Mucosa of stomach (tissue), 1 donor: ENCODE results near the gene APBB2.
"Not testable (repeated sequence)": the region's sequence is repeated elsewhere in the genome, so short reads cannot be mapped to it uniquely, and the experiment has no call there.

Experiments
- H3K27me3 ChIP-seq: one replicate; pipeline ENCODE4 v1.7.0; 2013; ENCODE audit warnings: mild to moderate bottlenecking, low read length; ENCODE audit not compliant: control insufficient read depth, insufficient read depth
- H3K36me3 ChIP-seq: one replicate; pipeline ENCODE4 v1.7.0; 2013; ENCODE audit warnings: low read length; ENCODE audit not compliant: control insufficient read depth, insufficient read depth
- H3K4me1 ChIP-seq: one replicate; pipeline ENCODE4 v1.7.0; 2013; ENCODE audit warnings: mild to moderate bottlenecking, low read length; ENCODE audit not compliant: control insufficient read depth, insufficient read depth
- H3K4me3 ChIP-seq: one replicate; pipeline ENCODE4 v1.7.0; 2013; ENCODE audit warnings: low read length
- H3K9ac ChIP-seq: one replicate; pipeline ENCODE4 v1.7.0; 2013; ENCODE audit warnings: mild to moderate bottlenecking, low read length, moderate library complexity
- H3K9me3 ChIP-seq: one replicate; pipeline ENCODE4 v1.7.0; 2013; ENCODE audit warnings: mild to moderate bottlenecking, low read length, moderate library complexity; ENCODE audit not compliant: control insufficient read depth
- donor health status: Pancreatic carcinoma.

Gene APBB2

DNA sequence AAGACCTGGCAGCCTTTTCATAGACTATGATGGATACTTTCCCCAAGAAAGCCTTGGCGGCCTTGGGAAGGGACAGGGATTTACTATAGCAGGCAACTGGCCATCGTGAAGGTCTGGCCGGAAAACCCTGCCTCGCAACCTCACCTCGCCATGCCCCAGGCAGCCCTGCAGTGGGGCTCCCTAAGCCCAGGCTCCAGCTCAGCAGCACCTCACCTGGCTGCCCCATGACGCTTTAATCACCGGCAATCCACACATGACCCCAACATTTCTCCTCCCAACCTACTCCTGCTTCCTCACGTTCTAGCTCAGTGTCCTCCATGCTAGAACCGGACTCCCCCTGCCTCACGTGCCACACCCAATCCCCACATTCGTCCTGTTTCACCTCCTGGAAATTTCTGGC is 382.2 kb downstream of the APBB2 start:
- Histone ChIP-seq H3K36me3 (peaks cover 5% of the 10 kb centered on the region), H3K9me3 (no peaks in the 10 kb centered on the region), H3K4me3 (no peak overlapping the region), H3K27me3 (no peaks in the 10 kb centered on the region), H3K4me1 (no peaks in the 10 kb centered on the region), H3K9ac (no peak overlapping the region)

DNA sequence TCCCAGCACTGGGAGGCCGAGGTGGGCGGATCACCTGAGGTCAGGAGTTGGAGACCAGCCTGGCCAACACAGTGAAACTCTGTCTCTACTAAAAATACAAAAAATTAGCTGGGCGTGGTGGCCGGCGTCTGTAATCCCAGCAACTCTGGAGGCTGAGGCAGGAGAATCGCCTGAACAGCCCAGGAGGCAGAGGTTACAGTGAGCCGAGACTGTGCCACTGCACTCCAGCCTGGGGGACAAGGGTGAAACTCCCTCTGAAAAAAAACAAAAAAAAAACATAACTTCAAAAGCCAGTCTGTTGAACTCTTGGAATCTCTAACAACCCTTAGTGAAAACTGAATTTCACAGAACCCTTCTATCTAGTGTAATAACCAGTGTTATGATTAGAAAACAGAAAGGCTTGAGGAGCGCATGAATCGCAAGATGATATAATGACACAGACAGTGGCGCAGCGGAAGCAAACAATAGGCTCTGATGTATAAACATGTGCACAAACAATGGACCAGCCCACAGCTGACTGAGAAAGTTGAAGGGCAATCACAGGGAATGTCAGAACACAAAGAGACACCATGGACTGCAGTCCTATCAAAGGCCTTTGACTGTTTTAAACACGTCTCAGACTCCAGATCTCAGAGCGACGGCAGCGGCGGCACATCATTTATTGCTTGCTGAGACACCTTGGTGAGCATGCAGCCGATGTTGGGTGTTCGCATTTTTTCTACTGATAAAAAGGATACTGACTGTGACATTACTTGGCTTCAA is 383.0 kb downstream of the APBB2 start:
- no peaks in the 10 kb centered on the region for H3K27me3 ChIP-seq
- no peak overlapping the region for H3K9ac ChIP-seq
- H3K9me3 ChIP-seq = no peaks in the 10 kb centered on the region
- no peaks in the 10 kb centered on the region for H3K4me1 ChIP-seq
- no peak overlapping the region for H3K4me3 ChIP-seq
- H3K36me3 ChIP-seq = peaks cover 5% of the 10 kb centered on the region

DNA sequence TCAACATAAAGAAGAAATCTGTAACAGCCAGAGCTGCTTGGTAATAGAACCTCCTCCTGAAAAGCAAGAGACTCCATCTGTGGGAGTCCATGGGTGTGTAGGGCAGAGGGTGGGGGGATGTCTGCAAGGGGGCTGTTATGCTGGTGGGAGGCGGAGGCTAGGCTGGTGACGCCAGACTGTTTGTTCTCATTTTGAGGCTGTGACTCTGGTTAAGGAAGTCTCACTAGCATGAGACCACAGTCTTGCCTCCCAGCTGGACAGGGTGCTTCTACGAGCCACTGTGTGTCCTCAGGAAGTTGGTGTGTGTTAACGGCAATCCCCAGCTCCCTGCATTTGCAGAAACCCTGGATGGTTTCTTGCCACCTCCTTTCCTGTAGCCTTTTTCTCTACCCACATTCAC is 384.8 kb downstream of the APBB2 start:
- Histone ChIP-seq H3K9ac (no peak overlapping the region), H3K4me1 (no peaks in the 10 kb centered on the region), H3K27me3 (no peaks in the 10 kb centered on the region), H3K9me3 (no peaks in the 10 kb centered on the region), H3K4me3 (no peak overlapping the region), H3K36me3 (peaks cover 5% of the 10 kb centered on the region)

DNA sequence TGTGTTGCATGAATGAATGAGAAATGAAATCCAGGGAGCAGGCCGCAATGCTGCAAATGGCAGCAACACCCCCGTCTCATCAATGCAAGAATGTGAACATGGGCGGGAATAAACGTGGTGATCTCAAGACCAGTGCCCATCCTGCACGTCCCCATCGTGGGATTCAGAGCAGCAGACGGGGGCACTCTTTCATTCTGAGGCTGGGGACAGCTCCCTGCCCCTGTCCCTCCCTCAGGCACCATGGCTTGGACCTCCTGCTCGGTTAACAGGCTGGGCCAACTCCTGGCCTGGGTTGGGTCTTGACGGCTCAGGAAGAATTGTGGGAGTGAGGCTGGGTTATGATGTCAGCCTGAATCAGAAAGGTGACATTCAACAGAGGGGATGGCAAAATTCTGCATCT is 385.7 kb downstream of the APBB2 start:
- H3K9me3 ChIP-seq = no peaks in the 10 kb centered on the region
- no peaks in the 10 kb centered on the region for H3K27me3 ChIP-seq
- H3K4me1 ChIP-seq = no peaks in the 10 kb centered on the region
- H3K9ac ChIP-seq = no peak overlapping the region
- peaks cover 5% of the 10 kb centered on the region for H3K36me3 ChIP-seq
- no peak overlapping the region for H3K4me3 ChIP-seq

DNA sequence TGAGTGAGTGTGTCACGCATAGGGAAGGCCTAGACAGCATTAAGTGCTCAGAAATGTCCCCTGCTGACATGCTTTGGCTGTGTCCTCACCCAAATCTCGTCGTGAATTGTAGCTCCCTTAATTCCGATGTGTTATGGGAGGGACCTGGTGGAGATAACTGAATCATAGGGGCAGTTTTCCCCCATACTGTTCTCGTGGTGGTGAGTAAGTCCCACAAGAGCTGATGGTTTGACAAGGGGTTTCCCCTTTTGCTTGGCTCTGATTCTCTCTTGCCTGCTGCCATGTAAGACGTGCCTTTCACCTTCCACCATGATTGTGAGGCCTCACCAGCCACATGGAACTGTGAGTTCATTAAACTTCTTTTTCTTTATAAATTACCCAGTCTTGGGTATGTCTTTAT is 386.6 kb downstream of the APBB2 start:
- H3K9ac ChIP-seq = no peak overlapping the region
- H3K36me3 ChIP-seq = peaks cover 5% of the 10 kb centered on the region
- no peaks in the 10 kb centered on the region for H3K9me3 ChIP-seq
- no peaks in the 10 kb centered on the region for H3K27me3 ChIP-seq
- no peaks in the 10 kb centered on the region for H3K4me1 ChIP-seq
- no peak overlapping the region for H3K4me3 ChIP-seq

DNA sequence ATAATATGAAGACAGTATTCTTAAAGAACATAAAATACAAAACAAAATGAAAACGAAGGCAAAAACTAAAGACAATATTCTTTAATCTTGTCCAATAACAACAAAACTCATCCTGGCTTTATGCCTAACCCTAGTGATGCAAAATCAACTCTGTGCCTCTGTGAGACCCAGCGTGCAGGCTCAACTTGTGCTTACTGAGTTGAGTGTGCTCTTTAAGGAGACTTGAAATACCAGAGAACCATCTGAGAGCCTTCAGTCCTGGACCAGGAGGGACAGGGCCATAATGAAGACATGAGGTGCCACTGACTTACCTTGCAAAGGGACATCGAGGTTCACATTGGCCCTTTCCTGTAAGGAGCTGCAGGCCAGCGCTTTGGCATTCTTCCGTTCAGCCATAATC is 387.5 kb downstream of the APBB2 start:
- Histone ChIP-seq H3K27me3 (no peaks in the 10 kb centered on the region), H3K9ac (no peak overlapping the region), H3K36me3 (peaks cover 5% of the 10 kb centered on the region), H3K4me3 (no peak overlapping the region), H3K4me1 (no peaks in the 10 kb centered on the region), H3K9me3 (no peaks in the 10 kb centered on the region)

DNA sequence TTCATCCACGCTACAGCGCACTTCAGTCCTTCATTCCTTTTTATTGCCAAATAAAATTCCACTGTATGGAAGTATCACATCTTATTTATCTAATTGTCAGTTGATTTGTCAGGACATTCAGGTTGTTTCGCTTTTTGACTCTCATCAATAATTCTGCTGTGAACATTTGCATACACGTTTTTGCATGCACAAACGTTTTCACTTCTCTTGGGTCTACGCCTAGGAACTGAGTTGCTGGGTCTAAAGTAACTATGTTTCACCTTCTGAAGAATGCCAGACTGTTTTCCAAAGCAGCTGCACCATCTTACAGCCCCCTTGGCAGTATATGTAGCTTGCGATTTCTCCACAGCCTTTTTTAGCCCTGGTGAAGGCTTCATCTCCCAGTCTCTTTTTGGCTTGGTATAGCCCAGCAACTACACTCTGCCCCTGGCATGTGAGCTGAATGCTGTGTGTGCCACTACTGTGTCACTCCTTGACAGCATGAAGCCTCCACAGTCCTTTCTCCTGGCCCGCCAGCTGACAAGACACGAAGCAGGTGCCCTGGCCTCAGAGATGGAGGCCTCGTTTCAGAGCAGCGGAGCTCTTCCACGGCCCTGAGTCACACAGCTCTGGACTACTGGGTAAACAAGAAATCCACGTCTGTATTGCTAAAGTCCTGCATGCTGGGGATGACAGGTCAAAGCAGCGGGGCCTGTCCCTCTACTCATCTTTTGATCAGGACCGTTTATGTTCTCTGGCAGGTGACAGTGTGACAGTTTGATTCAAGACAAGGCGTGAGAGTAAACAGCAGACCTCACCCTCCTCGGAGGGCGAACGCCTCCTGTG is 389.1 kb downstream of the APBB2 start:
- no peaks in the 10 kb centered on the region for H3K27me3 ChIP-seq
- H3K36me3 ChIP-seq = peaks cover 5% of the 10 kb centered on the region
- no peak overlapping the region for H3K4me3 ChIP-seq
- no peak overlapping the region for H3K9ac ChIP-seq
- H3K4me1 ChIP-seq = no peaks in the 10 kb centered on the region
- no peaks in the 10 kb centered on the region for H3K9me3 ChIP-seq

DNA sequence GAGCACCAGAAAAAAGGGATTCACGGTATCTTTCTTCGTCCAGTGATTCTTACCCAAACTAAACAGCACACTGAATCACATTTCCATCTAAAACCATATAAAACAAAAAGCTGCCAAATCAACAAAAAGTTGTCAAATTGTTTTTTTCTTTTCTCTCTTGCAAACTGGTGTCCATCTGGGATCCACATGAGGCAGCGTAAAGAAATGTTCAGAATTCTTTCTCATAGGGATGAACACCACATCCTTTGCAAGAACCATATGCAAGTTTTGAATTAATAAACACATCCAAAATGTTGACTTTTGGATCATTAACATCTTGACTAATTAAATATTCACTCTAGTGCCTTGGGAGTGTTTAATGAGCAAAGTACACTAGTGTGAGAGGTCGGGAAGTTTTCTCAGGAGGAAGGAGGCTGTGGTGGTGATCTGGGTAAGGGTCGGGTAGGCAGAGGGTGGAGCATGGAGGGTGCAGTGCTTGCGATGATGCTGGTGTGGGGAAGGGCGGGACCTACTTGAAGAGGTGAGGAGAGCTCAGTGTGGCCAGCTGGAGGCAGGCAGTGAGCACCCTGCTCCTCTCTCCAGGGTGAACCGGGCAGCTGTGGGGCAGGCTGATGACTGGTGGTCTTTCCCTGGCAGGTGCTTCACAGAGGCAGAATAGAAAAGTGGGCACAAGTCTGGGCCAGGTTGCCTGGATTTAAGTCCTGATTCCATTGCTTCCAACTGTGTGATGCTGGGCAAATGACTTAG is 391.7 kb downstream of the APBB2 start:
- H3K4me3 ChIP-seq = no peak overlapping the region
- no peak overlapping the region for H3K9ac ChIP-seq
- no peaks in the 10 kb centered on the region for H3K4me1 ChIP-seq
- H3K27me3 ChIP-seq = no peaks in the 10 kb centered on the region
- H3K9me3 ChIP-seq = no peaks in the 10 kb centered on the region
- no peaks in the 10 kb centered on the region for H3K36me3 ChIP-seq

DNA sequence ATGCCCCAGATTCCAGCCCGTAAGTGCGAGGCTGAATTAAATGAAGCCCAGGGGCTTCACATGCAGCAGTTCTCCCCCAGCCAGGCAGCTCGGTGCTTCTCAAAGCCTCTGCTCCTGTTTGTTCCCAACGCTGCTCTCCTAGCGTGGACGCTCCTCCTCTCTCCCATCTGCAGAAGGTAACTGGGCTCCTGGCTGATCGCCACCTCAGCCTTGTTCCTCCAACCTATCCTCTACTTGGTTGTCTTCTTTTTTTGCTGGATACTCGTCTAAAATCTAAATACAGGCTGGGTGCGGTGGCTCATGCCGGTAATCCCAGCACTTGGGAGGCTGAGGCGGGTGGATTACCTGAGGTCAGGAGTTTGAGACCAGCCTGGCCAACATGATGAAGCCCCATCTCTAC is 394.2 kb downstream of the APBB2 start:
- H3K4me3 ChIP-seq = no peak overlapping the region
- H3K9me3 ChIP-seq = no peaks in the 10 kb centered on the region
- no peak overlapping the region for H3K9ac ChIP-seq
- peaks cover 4% of the 10 kb centered on the region for H3K36me3 ChIP-seq
- no peaks in the 10 kb centered on the region for H3K27me3 ChIP-seq
- no peaks in the 10 kb centered on the region for H3K4me1 ChIP-seq

DNA sequence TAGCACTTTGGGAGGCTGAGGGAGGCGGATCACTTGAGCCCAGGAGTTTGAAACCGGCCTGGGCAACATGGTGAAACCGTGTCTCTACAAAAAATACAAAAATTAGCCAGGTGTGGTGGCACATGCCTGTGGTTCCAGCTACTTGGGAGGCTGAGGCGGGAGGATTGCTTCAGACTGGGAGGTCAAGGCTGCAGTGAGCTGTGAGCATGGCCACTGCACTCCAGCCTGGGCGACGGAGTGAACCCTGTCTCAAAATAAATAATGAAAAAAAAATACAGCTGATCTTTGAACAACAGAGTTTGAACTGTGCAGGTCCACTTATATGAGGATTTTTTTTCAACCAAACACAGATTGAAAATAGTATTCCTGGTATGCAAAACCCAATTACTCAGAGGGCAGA is 397.2 kb downstream of the APBB2 start:
- H3K4me3 ChIP-seq, H3K9ac ChIP-seq, H3K36me3 ChIP-seq, H3K9me3 ChIP-seq, H3K27me3 ChIP-seq, H3K4me1 ChIP-seq: not testable (repeated sequence)

DNA sequence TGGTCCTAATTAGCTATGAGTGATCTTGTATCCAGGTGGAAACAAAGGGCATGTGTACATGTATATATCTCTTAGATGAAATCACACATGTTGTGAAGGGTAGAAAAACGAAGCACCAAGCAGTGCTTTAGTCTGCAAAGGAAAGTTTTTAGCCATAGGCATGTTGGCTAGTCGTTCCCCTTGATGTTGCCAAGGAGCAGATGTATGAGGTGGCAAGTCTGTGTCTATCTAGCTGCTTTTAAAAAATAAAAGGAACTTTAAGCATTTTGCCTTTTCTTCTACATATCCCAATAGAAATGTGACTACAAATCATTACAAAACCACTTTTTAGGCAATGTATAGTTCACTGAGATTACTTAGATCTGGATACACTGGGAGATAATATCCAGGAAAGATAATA is 401.5 kb downstream of the APBB2 start:
- Histone ChIP-seq H3K9ac (no peak overlapping the region), H3K9me3 (no peaks in the 10 kb centered on the region), H3K36me3 (peaks cover 4% of the 10 kb centered on the region), H3K4me1 (no peaks in the 10 kb centered on the region), H3K27me3 (no peaks in the 10 kb centered on the region), H3K4me3 (no peak overlapping the region)

DNA sequence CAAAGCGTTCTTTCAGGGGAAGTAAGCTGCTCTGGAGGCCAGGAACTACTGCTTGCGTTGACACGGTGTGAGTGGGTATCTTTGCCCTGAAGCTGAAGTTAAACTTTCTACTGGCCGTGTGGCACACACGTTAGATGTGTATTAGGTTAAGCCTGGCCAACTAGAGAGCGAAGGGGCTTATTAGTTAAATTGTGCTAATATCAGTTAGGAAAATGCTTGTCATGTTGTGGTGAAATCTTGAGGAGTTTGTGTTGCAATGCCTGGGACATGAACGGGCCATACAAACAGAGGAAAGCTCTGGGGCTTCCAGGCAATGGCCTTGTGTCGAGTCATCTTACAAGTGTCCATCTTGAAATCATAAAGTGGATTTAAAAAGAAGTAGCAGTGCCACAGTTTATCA is 402.0 kb downstream of the APBB2 start:
- no peak overlapping the region for H3K4me3 ChIP-seq
- H3K36me3 ChIP-seq = peaks cover 4% of the 10 kb centered on the region
- no peaks in the 10 kb centered on the region for H3K9me3 ChIP-seq
- no peak overlapping the region for H3K9ac ChIP-seq
- H3K27me3 ChIP-seq = no peaks in the 10 kb centered on the region
- no peaks in the 10 kb centered on the region for H3K4me1 ChIP-seq
